ENCODE measurements around the gene ADGRV1. TPM values are rescaled to one million over a fixed set of nuclear protein-coding genes. Genes with fewer than 3 reads are reported as not detected.
"Not testable (repeated sequence)": the region's sequence is repeated elsewhere in the genome, so short reads cannot be mapped to it uniquely, and the experiment has no call there.

The ADGRV1 gene
- total and polyA plus RNA-seq, 2 donors (not counting 3 experiments of a cell fraction or from before 2014, with no cell fraction given) = 0.11 to 0.55 TPM

GRCh38 chr5:90658620-90659019 is 100.0 kb downstream of the ADGRV1 start:
- intact Hi-C loops (cut with micrococcal nuclease) (no loop called here), dilution Hi-C loops (cut with MboI; ENCODE audit: extremely low pct_ligation_motif_present, low sequenced_read_pairs) (no loop called here)
- ChIA-PET POLR2A (no interaction called here), CTCF (interaction anchor here (1.4 kb wide), 1 partner anchor 9 kb away, joined by 4 read pairs; no protein-coding TSS in a partner anchor)
- Histone ChIP-seq H3K9ac (replicated peaks; ENCODE audit: extremely low read depth, insufficient read depth, low read length) (no peak overlapping the region), H3K4me1 (ENCODE audit: control insufficient read depth, extremely low read depth, insufficient read depth, low read length) (no peaks in the 10 kb centered on the region), H3K36me3 (ENCODE audit: control insufficient read depth in 2 of 2, extremely low read depth in 1 of 2, insufficient read depth in 2 of 2, low read length in 2 of 2) (no peaks in the 10 kb centered on the region), H3K4me2 (ENCODE audit: insufficient read depth, low read length) (no peak overlapping the region), H3K27ac (ENCODE audit: insufficient read depth, low read depth, low read length) (no peak overlapping the region), H3K27me3 (ENCODE audit: control insufficient read depth in 2 of 2, insufficient read depth in 2 of 2, low read length in 2 of 2) (no peaks in the 10 kb centered on the region), H3K4me3 (replicated peaks in 1 of 3; ENCODE audit: insufficient read depth in 1 of 3, low read depth in 1 of 3, low read length in 3 of 3) (no peak overlapping the region), H2AFZ (ENCODE audit: low read depth, low read length) (no peak overlapping the region), H3K9me3 (replicated peaks; ENCODE audit: control insufficient read depth, insufficient read depth, low read length) (no peaks in the 10 kb centered on the region), H4K20me1 (replicated peaks; ENCODE audit: control insufficient read depth, extremely low read depth, insufficient read depth, low read length) (no peaks in the 10 kb centered on the region), H3K9me1 (replicated peaks; ENCODE audit: control insufficient read depth, extremely low read depth, insufficient read depth, low read length) (no peaks in the 10 kb centered on the region), H3K79me2 (ENCODE audit: control insufficient read depth, insufficient read depth, low read length) (no peaks in the 10 kb centered on the region)
- BruUV-seq (replicated peaks) = no TSS peak
- no peak for TF ChIP-seq POLR2AphosphoS5 (IDR thresholded peaks at IDR 0.05; ENCODE audit: insufficient read depth, low read depth, low read length)
- no peak for TF ChIP-seq CTCF (IDR thresholded peaks at IDR 0.05; ENCODE audit: extremely low read depth in 1 of 2, insufficient read depth in 1 of 2, low read depth in 1 of 2, low read length in 2 of 2)
- TF ChIP-seq EZH2 (IDR thresholded peaks at IDR 0.05; ENCODE audit: borderline replicate concordance, low read depth, low read length, severe bottlenecking) = no peak
- TF ChIP-seq MAX (IDR thresholded peaks at IDR 0.05; ENCODE audit: insufficient read depth, insufficient read length) = no peak
- no peak for DNase-seq (ENCODE audit: low read depth, low spot score)
- no peak for FAIRE-seq

- H4K20me1 ChIP-seq (replicated peaks; ENCODE audit: control insufficient read depth, extremely low read depth, insufficient read depth, low read length); BruUV-seq (replicated peaks); H3K79me2 ChIP-seq (ENCODE audit: control insufficient read depth, insufficient read depth, low read length); H3K9me3 ChIP-seq (replicated peaks; ENCODE audit: control insufficient read depth, insufficient read depth, low read length); H3K27me3 ChIP-seq (ENCODE audit: control insufficient read depth in 2 of 2, insufficient read depth in 2 of 2, low read length in 2 of 2); DNase-seq (ENCODE audit: low read depth, low spot score); H3K4me1 ChIP-seq (ENCODE audit: control insufficient read depth, extremely low read depth, insufficient read depth, low read length); H3K36me3 ChIP-seq (ENCODE audit: control insufficient read depth in 2 of 2, extremely low read depth in 1 of 2, insufficient read depth in 2 of 2, low read length in 2 of 2); H3K9me1 ChIP-seq (replicated peaks; ENCODE audit: control insufficient read depth, extremely low read depth, insufficient read depth, low read length); POLR2A ChIA-PET; H2AFZ ChIP-seq (ENCODE audit: low read depth, low read length); H3K4me3 ChIP-seq (replicated peaks in 1 of 3; ENCODE audit: insufficient read depth in 1 of 3, low read depth in 1 of 3, low read length in 3 of 3); CTCF ChIA-PET; H3K27ac ChIP-seq (ENCODE audit: insufficient read depth, low read depth, low read length); dilution Hi-C loops (cut with MboI; ENCODE audit: extremely low pct_ligation_motif_present, low sequenced_read_pairs); H3K4me2 ChIP-seq (ENCODE audit: insufficient read depth, low read length); FAIRE-seq; H3K9ac ChIP-seq (replicated peaks; ENCODE audit: extremely low read depth, insufficient read depth, low read length); intact Hi-C loops (cut with micrococcal nuclease): not testable (repeated sequence)
Measured at GRCh38 chr5:90668079-90668565, 109.5 kb downstream of the ADGRV1 start.
